ENCODE data around the gene XPA.
A peak's percentile ranks its signal among the peaks of the same experiment; 100 is the strongest.
"Not testable (repeated sequence)": the region's sequence is repeated elsewhere in the genome, so short reads cannot be mapped to it uniquely, and the experiment has no call there.

The XPA gene

DNA sequence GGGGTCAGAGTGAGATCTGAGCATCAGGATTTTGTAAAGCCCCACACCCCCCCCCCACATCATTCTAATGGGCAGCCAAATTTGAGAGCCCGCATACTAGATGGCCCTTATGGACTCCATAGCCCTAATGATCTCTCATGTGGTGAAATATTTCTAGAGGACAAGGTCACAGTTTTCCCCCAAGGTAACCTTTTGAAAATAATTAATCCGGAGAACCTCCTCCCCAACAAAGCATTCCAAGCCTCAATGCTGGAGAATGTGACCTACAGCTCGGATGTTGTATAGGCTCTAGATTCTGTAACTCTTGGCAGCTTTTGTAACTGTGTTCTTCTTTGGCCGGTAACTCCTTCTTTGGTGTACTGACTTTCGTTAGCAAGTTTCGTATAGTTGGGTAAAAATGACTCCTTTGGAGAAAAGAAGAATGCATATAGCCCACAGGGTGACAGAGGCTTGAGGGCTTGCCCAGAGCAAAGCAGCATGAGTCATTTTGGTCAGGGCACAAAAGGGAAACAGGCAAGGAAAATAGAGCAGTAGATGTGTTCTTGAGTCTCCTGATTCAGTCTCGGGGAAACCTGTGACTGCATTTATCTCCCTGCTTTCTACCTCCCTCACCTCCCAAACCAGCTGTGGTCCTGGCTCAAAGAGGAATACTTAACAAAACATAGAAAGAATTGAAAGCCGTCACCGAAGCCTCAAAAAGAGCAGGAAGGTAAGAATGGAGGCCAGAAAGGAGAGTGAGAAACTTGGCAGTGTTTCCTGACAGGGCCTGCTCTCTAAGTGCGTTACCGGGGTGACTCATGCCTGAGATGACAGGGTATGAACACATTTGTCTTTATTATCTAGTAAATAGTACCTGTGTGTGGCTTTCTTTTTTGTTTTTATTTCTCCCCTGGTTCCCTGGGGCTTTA is 6.6 kb upstream of the XPA start:
- peak in 5 of 51 donors; percentile 2 to 44 (median 3) for DNase-seq

- not testable (repeated sequence) for DNase-seq
Observed at GRCh38 chr9:97699824-97700223, 2.7 kb upstream of the XPA start.

DNA sequence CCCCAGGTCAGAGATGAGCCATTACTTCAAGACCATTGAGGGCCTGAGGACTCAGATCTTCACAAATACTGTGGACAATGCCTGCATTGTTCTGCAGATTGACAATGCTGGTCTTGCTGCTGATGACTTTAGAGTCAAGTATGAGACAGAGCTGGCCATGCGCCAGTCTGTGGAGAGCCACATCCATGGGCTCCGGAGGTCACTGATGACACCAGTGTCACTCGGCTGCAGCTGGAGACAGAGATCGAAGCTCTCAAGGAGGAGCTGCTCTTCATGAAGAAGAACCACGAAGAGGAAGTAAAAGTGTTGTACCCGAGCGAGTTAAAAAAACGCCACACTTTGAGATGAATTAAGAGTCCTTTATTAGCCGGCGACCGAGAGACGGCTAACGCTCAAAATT is 2.1 kb upstream of the XPA start:
- DNase-seq, result peak in 24 of 51 donors; percentile 4 to 72 (median 45)

DNA sequence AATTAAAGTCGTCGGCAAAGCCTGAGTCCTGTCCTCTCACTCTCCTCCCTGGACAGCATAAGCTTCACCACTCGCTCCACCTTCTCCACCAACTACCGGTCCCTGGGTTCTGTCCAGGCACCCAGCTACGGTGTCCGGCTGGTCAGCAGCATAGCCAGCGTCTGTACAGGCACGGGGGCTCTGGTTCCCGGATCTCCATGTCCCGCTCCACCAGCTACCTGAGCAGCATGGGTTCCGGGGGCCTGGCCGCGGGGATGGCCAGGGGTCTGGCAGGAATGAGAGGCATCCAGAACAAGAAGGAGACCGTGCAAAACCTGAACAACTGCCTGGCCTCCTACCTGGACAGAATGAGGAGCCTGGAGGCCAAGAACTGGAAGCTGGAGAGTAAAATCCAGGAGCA is 1.7 kb upstream of the XPA start:
- DNase-seq, result peak in 2 of 51 donors; percentile 6 to 10

GRCh38 chr9:97697837-97698236 is 697 bp upstream of the XPA start:
- DNase-seq, result no peak

DNA sequence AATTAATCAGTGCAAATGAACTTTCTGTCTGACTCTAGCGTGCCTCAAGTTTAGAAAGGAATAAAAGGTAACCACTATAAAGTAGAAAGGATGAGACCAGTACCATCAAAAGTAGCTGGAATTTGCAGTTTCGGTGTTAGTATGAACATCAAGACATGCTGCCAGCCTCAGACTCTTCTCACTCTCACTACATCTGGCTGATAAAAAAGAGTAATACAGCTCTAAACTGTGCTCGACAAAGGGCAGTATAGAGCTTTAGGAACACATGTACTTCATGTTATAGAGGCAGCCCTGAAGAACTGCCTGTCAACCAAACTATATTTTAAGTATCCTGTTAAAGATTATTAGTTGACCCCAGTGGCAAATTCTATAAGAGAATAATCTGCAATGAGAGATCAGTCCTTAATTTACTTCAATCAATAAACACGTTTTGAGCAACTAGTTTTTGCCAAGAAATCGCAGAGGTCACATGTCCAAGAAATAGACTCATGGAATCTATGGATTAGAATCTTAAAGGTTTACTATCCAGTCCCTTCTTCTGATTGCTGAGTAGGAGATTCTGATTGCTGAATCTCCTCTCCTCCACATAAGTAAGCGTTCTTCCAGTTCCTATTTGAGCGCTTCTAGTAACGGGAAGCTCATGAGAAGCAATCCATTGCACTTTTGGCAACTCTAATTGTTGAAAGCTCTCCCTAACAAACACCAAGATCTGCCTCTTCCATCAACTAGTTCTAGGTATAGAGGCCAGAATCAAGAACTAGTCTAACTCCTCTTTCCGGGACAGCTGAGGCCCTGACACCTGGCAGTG is 941 bp downstream of the XPA start:
- DNase-seq, result no peak

DNA sequence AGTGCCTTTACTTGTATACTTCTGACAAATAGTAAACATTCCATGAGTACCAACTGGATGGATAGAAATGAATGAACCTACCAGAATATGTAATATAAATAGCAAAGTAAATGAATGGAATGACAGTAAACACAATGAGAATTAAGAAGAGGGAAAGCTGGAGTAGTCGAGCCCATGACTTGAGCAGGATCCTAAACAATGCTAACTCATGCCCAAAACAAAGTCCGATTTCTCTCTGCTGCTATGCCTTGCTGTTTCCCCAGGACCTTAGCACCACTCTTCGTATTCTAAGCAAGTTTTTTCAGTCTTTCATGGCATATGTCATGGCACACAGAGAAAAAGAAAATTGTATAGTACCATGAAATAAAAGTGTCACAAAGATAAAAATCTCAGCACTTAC is 1.8 kb downstream of the XPA start:
- no peak for DNase-seq

DNA sequence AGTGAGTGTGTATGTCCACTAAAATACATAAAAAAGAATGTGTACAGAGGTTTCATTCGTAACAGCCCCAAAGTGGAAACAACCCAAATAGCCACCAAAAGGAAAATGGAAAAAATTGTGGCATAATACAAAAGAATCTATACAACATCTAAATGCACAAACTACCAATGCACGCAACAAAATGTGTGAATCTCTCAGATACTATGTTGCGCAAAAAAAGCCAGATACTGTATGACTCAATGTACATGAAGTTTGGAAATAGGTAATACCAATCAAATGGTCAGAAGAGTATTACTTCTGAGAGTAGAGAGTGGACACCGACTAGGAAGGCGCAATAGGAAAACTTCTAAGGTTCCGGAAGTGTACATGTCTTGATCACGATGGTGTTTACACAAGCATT is 2.4 kb downstream of the XPA start:
- no peak for DNase-seq

- DNase-seq, result no peak
Observed at GRCh38 chr9:97689401-97690180, 7.5 kb downstream of the XPA start.

GRCh38 chr9:97688654-97689053 is 8.5 kb downstream of the XPA start:
- DNase-seq, result no peak

DNA sequence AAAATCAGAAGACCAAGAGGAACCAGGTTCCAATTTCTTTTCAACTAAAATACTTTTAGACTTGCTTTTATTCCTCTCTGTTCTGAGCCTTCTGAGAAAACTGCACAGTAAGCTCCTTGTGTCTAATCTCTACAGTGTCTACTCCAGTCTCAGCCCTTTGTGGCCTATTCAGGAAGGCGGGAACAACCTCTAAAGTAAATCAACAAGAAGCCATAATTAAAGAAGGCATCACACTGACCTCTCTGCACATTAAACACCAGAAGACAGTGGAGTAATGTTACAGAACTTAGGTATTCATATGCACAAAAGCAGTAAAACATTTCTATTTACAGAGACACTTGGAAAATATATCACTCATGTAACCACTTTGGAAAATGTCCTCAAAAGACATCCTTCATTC is 14.9 kb downstream of the XPA start:
- no peak for DNase-seq

DNA sequence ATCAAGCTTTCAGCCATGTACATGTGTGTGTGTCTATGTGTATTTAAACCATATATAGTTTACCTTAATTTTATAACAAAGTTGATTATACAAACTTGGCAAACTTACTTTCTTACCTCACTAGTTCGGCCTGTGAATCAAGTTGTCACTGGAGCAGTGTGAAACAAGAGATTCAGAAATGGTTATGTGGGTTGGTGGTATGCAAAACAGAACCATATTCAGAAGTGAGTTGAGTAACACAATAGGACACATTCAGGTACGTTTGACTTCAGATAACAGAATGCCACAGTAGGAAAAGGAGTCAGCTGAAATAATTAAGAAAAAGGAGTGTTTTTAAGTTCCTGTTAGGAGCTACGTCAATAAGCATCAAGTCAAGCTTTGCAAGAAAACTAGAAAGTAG is 21.5 kb downstream of the XPA start:
- no peak for DNase-seq

DNA sequence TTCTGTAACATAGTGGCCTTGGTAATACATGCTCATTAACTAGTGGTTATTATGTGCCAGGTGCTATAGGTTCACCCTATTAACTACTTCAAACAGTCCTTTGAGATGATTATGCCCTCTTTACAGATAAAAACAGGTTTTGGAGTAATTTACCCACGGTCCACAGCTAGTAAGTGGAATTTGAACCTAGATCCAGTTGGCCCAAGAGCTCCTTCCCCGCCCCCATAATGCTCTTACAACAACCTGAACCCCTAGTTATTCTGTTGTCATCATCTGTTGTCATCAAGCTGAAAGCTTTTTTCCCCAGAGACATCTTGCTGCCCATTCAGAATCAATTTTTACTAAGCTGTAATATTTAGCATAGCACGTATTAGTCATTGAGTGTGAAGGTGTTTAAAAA is 23.2 kb downstream of the XPA start:
- DNase-seq, result no peak

DNA sequence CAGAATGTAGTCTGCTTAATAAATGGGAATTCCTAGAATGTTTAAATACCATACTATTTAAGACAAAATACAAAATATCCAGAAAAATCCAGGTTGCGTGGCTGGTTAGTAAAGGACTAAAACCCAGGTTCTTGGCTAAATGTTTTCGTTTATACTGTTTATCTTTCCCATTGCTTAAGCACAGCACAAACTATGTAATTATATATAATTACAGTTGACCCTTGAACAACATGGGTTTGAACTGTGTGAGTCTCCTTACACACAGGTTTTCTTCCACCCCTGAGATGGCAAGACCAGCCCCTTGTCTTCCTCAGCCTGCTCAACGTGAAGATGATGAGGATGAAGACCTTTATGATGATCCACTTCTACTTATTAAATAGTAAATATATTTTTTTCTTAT is 24.7 kb downstream of the XPA start:
- no peak for DNase-seq

DNA sequence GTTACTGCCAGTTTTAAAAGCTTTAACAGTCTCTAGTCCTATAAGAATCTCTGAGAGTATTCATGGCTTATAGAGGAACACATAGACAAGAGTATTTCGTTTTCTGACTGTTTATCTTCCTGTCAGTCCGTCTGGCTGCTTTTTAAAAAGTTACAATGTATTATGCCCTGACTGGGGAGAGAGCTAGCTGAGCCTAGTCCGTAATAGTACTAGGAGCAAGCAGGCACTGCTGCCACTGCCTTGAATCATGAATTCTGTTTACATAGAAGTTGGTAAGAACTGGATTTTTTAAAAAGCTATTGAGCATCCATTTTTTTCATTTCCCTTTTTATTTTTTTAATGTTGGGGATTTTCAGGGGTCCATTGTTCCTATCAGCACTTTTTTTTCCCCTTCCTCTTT is 26.6 kb downstream of the XPA start:
- no peak for DNase-seq

DNA sequence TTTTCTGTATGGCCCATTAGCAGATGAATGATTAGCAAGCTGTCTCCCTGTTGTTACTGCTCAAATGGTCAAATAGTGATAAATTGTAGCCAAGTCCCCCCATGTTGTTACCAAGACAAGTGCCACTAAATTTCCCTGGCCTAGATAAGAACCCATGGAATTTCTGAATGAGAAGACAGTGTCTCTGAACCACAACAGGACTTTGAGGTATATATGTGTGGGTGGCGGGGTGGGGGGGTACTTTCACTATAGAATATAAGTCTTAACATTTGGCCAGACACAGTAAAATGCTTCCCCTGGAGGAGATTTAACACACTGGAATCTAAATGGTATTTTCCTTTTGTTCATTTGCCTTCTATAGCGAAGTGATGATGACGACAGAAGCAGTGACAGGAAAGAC is 28.7 kb downstream of the XPA start:
- DNase-seq, result no peak

- DNase-seq, result peak in 1 of 51 donors; percentile 3
Observed at GRCh38 chr9:97666907-97667686, 30.0 kb downstream of the XPA start.

- no peak for DNase-seq
Observed at GRCh38 chr9:97665742-97666141, 31.4 kb downstream of the XPA start.

GRCh38 chr9:97660847-97661246 is 36.3 kb downstream of the XPA start:
- no peak for DNase-seq

DNA sequence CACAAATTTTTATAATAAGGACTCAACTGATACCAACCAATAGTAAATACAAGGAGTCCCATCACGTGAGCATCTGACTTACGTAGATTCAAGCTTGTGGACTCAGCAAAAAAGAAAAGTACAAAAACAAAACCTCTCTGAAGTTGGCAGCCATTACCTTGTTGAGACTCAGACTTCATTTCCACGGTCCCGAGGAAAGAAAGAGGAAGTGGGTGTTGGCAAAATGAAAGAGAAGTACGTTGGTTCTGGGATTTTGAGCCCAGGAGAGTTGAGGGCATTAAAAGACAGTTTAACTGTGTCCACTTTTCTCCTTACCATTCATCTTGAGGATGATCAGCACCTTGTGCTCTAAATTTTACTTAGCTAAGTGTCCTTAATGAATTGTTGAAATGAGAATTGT is 36.8 kb downstream of the XPA start:
- DNase-seq, result no peak

DNA sequence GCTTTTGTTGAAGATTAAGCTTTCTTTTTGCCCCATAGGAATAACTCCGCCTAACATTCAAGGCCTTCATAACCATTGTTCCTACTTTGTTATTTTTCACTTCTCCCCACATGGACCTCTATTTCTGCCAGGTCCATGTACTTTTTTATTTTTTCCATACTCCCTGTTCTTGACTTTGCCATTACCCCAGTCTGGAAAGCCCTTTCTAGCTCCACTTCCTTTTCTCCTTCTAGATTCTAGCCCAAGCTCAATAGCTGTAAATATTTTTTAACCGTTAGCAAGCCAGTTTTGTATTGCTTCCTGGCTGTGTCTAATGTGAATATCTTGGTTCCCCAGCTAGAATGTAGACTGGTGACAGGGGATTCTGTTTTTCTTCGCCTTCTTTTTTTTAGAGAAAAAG is 37.4 kb downstream of the XPA start:
- DNase-seq, result no peak
